ENCODE measurements around the gene CRADD. TPM values are rescaled to one million over a fixed set of nuclear protein-coding genes. Genes with fewer than 3 reads are reported as not detected.
"Not testable (repeated sequence)": the region's sequence is repeated elsewhere in the genome, so short reads cannot be mapped to it uniquely, and the experiment has no call there.

CRADD gene
- total RNA-seq, 1 donor, result 17.2 TPM

DNA sequence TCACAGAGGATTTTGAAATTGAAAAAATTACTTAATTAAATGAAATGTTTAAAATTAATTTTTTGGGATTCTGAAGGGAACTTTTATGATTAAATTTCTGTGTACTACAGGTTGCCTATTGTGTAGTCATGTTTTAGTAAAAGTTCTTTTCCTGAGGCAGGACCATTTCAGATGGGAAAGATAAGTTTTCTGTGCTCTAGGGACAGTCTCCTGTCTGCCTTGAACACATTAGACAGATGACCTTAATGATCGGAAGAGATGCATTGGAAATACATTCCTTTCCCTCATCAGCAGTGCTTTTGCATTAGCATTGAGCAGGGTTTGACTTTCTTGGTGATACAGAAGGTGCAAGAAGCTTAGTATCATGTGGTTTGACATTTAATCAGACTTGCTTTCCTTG lies 28.1 kb downstream of the CRADD start:
- no peak for DNase-seq (ENCODE audit: low read depth in 2 of 3, low spot score in 2 of 3)

DNA sequence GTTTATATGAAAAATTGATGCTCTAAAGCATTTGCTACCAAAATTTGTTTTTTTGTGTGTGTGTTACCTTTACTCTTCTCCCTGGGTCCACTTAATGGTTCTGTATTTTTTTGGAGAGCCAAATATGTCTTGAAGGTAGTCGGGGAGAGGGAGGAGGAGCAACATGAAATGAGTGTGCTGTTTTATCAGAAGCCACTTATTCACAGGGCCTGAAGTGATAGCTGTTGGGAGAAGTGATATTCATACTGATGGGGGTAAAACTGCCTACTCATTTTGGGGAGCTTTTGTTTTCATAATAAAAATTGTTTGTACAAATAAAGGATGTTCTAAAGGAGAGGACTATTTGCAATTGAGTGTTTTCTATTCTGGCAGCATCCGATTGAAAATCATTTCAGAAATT lies 29.2 kb downstream of the CRADD start:
- DNase-seq (ENCODE audit: low read depth in 2 of 3, low spot score in 2 of 3), result peak in 1 of 3 donors; percentile 13

GRCh38 chr12:93706824-93707223 lies 29.6 kb downstream of the CRADD start:
- no peak for DNase-seq (ENCODE audit: low read depth in 2 of 3, low spot score in 2 of 3)

GRCh38 chr12:93707836-93708235 lies 30.7 kb downstream of the CRADD start:
- no peak for DNase-seq (ENCODE audit: low read depth in 2 of 3, low spot score in 2 of 3)

DNA sequence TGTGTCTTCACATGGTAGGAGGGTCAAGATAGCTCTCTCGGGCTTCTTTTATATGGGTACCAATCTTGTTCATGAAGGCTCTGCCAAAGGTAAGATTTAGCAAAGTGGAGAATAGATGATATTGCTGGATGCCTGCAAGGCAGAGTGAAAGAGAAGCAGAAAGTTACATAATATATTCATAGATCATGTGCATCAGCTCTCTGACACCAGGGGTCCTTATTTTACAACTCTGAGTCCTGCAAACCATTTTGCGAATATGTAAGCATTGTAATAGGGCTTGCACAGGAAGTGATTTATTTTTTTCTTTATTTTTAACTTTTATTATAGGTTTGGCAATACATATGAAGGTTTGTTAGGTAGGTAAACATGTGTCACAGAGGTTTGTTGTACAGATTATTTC lies 31.8 kb downstream of the CRADD start:
- DNase-seq (ENCODE audit: low read depth in 2 of 3, low spot score in 2 of 3), result no peak

GRCh38 chr12:93709386-93709785 lies 32.2 kb downstream of the CRADD start:
- no peak for DNase-seq (ENCODE audit: low read depth in 2 of 3, low spot score in 2 of 3)

DNA sequence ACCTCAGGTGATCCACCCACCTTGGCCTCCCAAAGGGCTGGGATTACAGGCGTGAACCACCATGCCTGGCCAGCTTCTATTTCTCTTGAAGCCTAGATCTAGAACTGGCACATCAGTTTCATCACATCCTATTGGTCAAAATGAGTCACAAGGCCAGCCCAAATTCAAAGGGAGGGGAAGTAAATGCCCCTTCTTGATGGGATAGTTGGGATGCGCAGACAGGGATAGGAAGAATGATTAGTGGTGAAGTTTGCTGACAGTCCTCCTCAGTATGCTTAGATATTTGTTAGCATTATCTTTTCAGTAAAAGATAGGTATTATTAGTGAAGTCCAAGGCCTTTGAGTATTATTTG lies 33.4 kb downstream of the CRADD start:
- no peak for DNase-seq (ENCODE audit: low read depth in 2 of 3, low spot score in 2 of 3)

GRCh38 chr12:93711502-93711901 lies 34.3 kb downstream of the CRADD start:
- not testable (repeated sequence) for DNase-seq (ENCODE audit: low read depth in 2 of 3, low spot score in 2 of 3)

DNA sequence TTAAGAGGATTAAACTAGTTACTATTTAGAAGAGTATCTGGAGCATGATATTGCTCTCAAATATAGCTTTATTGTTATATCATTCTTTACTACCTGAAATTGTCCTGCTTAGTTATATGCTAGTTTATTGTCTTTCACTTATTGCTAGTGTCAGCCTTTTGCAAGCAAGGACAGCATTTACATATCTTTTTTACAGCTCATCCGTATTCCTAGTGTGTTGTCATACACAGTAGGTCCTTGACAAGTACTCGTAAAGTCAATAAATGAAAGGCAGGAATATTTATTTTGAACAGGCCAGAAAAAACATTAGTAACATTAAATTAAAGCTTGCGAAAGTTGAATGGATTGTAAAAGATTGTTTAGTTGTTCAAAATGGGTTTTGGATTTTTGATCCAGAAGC lies 35.0 kb downstream of the CRADD start:
- no peak for DNase-seq (ENCODE audit: low read depth in 2 of 3, low spot score in 2 of 3)

DNA sequence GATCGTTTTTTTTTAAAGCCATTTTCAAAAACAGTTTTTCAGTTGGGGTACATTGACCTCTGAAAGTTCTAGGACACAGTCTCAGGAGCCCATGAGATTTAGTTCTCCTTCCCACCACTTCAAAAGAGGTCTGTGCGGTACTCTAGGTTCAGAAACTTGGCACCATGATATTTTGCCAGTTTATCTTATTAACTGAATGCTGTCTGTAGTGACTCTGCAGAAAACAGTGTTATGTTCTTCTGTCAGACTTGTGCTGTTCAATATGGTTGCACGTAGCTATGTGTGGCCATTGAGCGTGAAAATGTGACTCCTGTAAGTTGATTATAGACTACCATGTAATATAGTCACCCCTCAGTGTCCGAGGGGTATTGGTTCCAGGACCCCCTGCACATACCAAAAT lies 35.9 kb downstream of the CRADD start:
- peak in 1 of 3 donors; percentile 26 for DNase-seq (ENCODE audit: low read depth in 2 of 3, low spot score in 2 of 3)

DNA sequence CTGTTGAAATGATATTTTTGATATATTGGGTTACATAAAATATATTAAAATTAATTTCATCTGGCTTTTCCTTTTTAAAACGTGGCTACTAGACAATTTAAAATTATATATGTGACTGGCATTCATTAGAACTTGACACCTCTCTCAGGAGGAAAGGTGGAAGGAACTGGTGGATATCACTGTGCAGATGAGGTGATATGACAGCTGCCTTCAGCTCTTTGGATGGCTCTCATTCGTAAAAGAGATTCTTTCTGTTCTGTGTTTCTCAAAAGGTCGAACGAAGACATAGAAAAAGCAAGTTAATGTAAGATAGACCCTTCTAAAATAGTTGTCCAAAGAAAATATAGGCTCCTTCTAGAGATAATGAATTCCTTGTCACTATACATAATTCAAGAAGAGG lies 36.6 kb downstream of the CRADD start:
- no peak for DNase-seq (ENCODE audit: low read depth in 2 of 3, low spot score in 2 of 3)

DNA sequence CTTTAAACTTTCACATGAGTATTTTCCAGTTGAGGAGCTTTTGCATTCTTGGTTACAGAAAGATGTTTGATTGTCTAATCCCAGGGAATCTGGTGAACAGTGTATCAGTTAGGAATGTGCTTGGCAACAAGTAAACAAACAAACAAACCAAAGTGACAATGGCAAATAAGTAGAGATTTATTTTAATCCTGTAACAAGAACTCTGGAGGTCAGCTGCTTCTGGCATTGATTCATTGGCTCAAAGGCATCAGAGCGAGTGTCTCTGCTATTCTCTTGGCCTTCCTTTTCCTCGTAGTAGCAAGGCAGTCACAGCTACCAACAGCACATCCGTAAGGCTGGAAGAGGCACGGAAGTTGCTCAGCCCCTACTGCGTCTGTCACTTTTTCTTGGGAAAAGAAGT lies 37.2 kb downstream of the CRADD start:
- DNase-seq (ENCODE audit: low read depth in 2 of 3, low spot score in 2 of 3), result no peak

DNA sequence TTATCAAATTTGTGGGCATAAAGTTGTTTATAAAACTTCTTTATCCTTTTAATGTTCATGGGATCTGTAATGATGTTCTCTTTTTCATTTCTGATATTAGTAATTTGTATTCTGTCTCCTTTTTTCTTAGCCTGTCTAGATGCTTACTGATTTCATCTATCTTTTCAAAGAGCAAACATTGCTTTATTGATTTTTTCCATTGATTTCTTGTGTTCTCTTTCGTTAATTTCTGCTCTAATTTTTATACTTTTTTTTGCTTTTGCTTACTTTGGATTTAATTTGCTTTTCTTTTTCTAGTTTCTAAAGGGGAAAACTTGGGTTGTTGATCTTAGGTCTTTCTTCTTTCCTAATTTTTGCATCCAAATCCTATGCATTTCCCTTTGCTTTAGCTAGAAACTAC lies 42.5 kb downstream of the CRADD start:
- DNase-seq (ENCODE audit: low read depth in 2 of 3, low spot score in 2 of 3), result no peak

DNA sequence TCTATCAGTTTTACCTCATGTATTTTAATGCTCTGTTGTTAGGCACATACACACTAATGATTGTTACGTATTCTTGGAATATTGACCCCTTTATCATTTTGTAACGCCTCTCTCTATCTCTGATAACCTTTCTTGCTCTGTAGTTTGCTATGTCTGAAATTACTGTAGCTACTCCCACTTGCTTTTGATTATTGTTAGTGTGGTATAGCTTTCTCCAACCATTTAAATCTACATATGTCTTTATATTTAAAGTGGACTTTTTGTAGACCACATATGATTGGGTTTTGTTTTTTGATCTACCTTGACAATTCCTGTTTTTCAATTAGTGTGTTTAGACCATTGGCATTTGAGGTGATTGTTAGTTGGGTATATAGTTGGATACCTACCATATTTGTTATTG lies 43.4 kb downstream of the CRADD start:
- DNase-seq (ENCODE audit: low read depth in 2 of 3, low spot score in 2 of 3), result no peak

GRCh38 chr12:93722179-93722578 lies 45.0 kb downstream of the CRADD start:
- no peak for DNase-seq (ENCODE audit: low read depth in 2 of 3, low spot score in 2 of 3)

DNA sequence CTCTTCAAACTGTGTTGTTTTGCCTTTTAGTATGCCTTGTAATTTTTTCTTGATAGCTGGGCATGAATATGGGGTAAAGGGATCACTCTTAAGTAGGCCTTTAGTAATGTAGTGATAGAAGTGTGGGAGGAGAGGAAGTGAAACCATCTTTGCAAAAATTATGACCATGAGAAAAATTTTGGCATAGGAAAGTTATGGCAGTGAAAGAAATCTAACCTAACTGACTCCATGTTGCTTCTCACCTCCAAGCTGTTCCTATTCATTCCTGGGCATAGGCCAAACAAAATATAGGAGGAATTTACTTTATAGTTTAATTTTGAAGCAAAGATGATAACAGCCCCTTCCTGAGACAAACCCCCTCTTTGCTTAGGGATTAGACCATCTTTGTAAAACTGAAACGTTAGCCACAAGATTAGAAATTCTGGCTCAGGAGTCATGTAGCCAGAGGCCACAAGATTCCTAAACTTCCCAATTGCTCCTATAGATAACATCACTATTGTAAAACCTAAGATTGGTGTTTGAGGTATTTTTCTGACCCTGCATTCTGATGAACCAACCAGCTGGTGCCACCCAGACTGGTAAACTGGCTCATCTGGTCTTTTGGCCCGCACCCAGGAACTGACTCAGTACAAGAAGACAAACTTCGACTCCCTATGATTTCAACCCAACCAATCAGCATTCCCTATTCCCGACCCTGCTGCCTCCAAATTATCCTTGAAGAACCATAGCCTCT lies 45.8 kb downstream of the CRADD start:
- DNase-seq (ENCODE audit: low read depth in 2 of 3, low spot score in 2 of 3), result no peak

DNA sequence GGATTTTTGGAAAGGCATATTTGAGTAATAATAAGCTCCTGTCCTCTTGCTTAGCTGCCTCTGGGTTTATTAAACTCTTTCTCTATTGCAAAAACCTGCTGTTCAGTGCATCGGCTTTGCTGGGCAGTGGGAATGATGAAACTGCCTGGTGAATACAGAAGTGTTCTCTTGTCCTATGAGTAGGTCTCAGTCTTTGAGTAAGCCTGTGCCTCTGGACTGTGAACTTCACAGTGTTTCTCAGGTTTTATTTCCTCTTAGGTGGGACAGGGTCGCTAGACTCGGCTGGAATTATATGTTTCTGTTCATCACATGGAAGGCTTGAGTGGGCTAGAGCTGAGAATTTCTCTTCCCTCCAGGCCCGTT lies 46.4 kb downstream of the CRADD start:
- DNase-seq (ENCODE audit: low read depth in 2 of 3, low spot score in 2 of 3), result no peak

DNA sequence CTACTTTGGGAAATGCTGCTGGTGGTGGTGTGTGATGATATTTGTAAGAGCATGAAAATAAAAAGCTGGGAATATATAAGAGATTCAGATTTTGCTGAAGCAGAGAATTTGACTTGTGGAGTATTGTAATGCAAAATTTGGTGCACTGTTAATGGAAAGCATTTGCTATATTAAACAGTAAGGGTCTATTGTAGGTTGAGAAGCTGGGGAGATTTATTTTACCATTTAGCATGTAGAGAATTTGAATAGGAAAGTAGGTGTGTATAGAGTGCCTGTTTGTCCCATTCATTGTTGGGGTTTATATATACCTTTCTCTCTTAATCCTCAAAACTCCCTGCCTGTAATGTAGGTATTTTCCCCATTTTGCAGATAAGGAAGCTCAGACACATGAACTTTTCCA lies 48.4 kb downstream of the CRADD start:
- no peak for DNase-seq (ENCODE audit: low read depth in 2 of 3, low spot score in 2 of 3)

DNA sequence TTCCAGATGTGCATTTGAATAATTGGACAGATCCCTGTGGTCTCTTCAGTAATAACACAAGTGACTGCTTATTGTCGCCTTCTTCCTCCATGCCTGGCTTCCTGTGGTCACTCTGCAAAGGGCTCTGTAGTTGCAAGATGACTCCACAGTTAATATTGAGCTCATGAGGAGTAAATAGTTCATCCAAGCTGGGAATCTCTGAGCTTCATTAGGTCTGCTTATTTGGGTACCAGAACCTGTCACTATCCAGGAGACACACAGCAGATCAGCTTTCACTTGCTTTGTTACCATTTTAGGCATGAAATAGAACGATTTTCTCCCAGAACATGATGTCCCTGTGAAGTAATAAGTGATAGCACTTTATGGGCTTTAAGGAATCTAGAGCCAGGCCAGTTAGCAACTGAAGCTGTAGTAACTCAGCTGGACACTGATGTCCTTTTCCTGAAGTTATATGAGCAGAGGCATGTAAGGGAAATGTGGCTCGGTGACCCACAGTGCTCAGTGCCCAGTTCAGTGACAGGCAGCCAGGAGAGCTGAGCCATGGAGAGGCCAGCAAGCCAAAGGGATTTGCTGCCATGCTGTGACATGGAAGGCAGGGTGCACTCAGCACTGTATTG lies 50.1 kb downstream of the CRADD start:
- no peak for DNase-seq (ENCODE audit: low read depth in 2 of 3, low spot score in 2 of 3)

DNA sequence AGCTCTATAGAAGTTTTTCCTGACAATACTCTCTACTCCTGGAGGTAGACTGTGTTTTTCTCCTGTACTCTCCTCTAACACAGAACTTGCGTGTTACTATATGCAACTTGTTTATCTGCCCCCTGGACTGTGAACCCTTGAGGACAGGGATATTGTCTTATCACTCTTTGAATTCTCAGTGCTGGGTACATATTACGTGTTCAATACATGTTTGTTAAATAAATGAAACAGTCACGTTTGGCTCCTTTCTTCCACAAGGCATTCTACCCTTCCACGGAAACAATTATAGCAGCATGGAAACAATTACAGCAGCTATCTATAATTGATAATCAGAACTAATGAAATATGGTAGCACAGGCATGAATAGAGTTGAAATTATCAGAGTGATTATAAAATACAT lies 50.7 kb downstream of the CRADD start:
- DNase-seq (ENCODE audit: low read depth in 2 of 3, low spot score in 2 of 3), result no peak

GRCh38 chr12:93729934-93730333 lies 52.8 kb downstream of the CRADD start:
- DNase-seq (ENCODE audit: low read depth in 2 of 3, low spot score in 2 of 3), result no peak

- DNase-seq (ENCODE audit: low read depth in 2 of 3, low spot score in 2 of 3), result peak in 2 of 3 donors; percentile 36 to 54
These were observed 56.2 kb downstream of the CRADD start for GRCh38 chr12:93733358-93733757.

DNA sequence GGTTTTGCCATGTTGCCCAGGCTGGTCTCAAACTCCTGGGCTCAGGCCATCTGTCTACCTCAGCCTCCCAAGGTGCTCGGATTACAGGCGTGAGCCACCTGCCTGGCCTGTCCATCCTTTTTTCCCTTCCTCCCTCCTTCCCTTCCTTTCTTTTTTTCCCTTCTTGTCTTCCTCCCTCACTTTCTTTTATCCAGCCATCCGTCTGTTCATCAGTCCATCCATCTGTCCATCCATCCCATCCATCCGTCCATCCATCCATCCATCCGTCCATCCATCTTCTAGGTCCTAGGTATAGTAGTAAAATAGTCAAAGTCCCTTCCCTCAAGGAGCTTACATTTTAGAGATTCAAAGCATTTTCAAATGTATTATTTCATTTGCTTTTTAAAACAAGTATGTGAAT lies 56.8 kb downstream of the CRADD start:
- no peak for DNase-seq (ENCODE audit: low read depth in 2 of 3, low spot score in 2 of 3)

Measured in hematopoietic multipotent progenitor cell (in vitro differentiated cells).